Measurements from ENCODE around the gene EVA1A. TPM values are rescaled to one million over a fixed set of nuclear protein-coding genes. Genes with fewer than 3 reads are reported as not detected.

The EVA1A gene
- total RNA-seq, 1 donor from 2014 or later, result 110 TPM

- DNase-seq (ENCODE audit: low read depth, low spot score), result no peak
Observed at GRCh38 chr2:75589391-75590105, 28.8 kb upstream of the EVA1A start.

GRCh38 chr2:75587954-75588587 is 27.3 kb upstream of the EVA1A start:
- peak; percentile 20 for DNase-seq (ENCODE audit: low read depth, low spot score)

- no peak for DNase-seq (ENCODE audit: low read depth, low spot score)
Observed at GRCh38 chr2:75586971-75587370, 26.2 kb upstream of the EVA1A start.

- no peak for DNase-seq (ENCODE audit: low read depth, low spot score)
Observed at GRCh38 chr2:75582840-75583239, 22.1 kb upstream of the EVA1A start.

- DNase-seq (ENCODE audit: low read depth, low spot score), result no peak
Observed at GRCh38 chr2:75580606-75581005, 19.9 kb upstream of the EVA1A start.

- DNase-seq (ENCODE audit: low read depth, low spot score), result no peak
Observed at GRCh38 chr2:75580156-75580555, 19.4 kb upstream of the EVA1A start.

GRCh38 chr2:75579186-75579585 is 18.4 kb upstream of the EVA1A start:
- no peak for DNase-seq (ENCODE audit: low read depth, low spot score)

GRCh38 chr2:75577280-75577679 is 16.5 kb upstream of the EVA1A start:
- no peak for DNase-seq (ENCODE audit: low read depth, low spot score)

- DNase-seq (ENCODE audit: low read depth, low spot score), result no peak
Observed at GRCh38 chr2:75574106-75574505, 13.4 kb upstream of the EVA1A start.

- DNase-seq (ENCODE audit: low read depth, low spot score), result no peak
Observed at GRCh38 chr2:75573145-75573878, 12.6 kb upstream of the EVA1A start.

GRCh38 chr2:75571730-75572430 is 11.1 kb upstream of the EVA1A start:
- DNase-seq (ENCODE audit: low read depth, low spot score), result no peak

- DNase-seq (ENCODE audit: low read depth, low spot score), result no peak
Observed at GRCh38 chr2:75570948-75571729, 10.4 kb upstream of the EVA1A start.

GRCh38 chr2:75570024-75570947 is 9.5 kb upstream of the EVA1A start:
- no peak for DNase-seq (ENCODE audit: low read depth, low spot score)

- no peak for DNase-seq (ENCODE audit: low read depth, low spot score)
Observed at GRCh38 chr2:75569546-75569945, 8.8 kb upstream of the EVA1A start.

GRCh38 chr2:75568174-75568573 is 7.4 kb upstream of the EVA1A start:
- no peak for DNase-seq (ENCODE audit: low read depth, low spot score)

GRCh38 chr2:75565472-75566462 is 5.0 kb upstream of the EVA1A start:
- no peak for DNase-seq (ENCODE audit: low read depth, low spot score)

GRCh38 chr2:75564713-75565359 is 4.1 kb upstream of the EVA1A start:
- DNase-seq (ENCODE audit: low read depth, low spot score), result no peak

- no peak for DNase-seq (ENCODE audit: low read depth, low spot score)
Observed at GRCh38 chr2:75564026-75564688, 3.4 kb upstream of the EVA1A start.
